IMR-90 (cell line): Measurements from ENCODE around the gene ENPP3.

Experiments used
- CTCF ChIP-seq: conservative IDR thresholded peaks from 2 replicates; pipeline ENCODE4 v1.5.1; 2012; ENCODE audit warnings: mild to moderate bottlenecking, low read depth, low read length, improper control_type of control experiment
- POLR2A ChIP-seq: IDR thresholded peaks from 2 replicates; pipeline ENCODE4 v1.6.1; 2012; ENCODE audit warnings: mild to moderate bottlenecking, low read depth, low read length

GRCh38 chr6:131775886-131776285, 138.8 kb downstream of the ENPP3 start:
- TF ChIP-seq POLR2A (no peak), CTCF (no peak)
